PC-9 (cell line): ENCODE data around the gene LTO1. TPM values are rescaled to one million over a fixed set of nuclear protein-coding genes. Genes with fewer than 3 reads are reported as not detected.
A peak's percentile ranks its signal among the peaks of the same experiment; 100 is the strongest.

Experiments
- BruUV-seq: library from RNA; stranded (reverse); fragments of 400-500 nt; replicated peaks from 2 replicates; lab custom pipeline; 2021; lab: Mats Ljungman, UMichigan
- CTCF ChIA-PET: fragments of 300-600 bp; sonication (Branson Sonifier 250); formaldehyde crosslinking; loops from one replicate; lab custom pipeline; 2022; ENCODE audit warnings: antibody characterized with exemption; lab: Charles Lee
- POLR2A ChIA-PET: fragments of 300-600 bp; sonication (Branson Sonifier 250); formaldehyde crosslinking; loops from one replicate; lab custom pipeline; 2022; ENCODE audit warnings: antibody characterized with exemption; ENCODE audit not compliant: unreplicated experiment; lab: Charles Lee
- DNase-seq, 2 experiments: peaks; one replicate each; pipeline versions ENCODE4 v3.0.0 to v3.0.0-alpha.2; 2015 to 2022; ENCODE audit warnings: mixed read lengths in 1 of 2
- H2AFZ ChIP-seq: fragments of 200-600 bp; sonication (generic); 2 replicates; pipeline ENCODE4 v1.8.1; 2017; ENCODE audit warnings: antibody characterized with exemption
- H3F3A ChIP-seq: fragments of 200-600 bp; sonication (generic); 2 replicates; pipeline ENCODE4 v1.8.1; 2017; ENCODE audit warnings: antibody characterized with exemption, mild to moderate bottlenecking, low read depth; ENCODE audit not compliant: insufficient read depth
- H3K27ac ChIP-seq: fragments of 200-600 bp; sonication (generic); 2 replicates; pipeline ENCODE4 v1.6.1; 2016; ENCODE audit warnings: mixed run types
- H3K27me3 ChIP-seq: fragments of 200-600 bp; sonication (generic); 2 replicates; pipeline ENCODE4 v1.6.1; 2016; ENCODE audit warnings: low read depth, mixed run types; ENCODE audit not compliant: insufficient read depth
- H3K36me3 ChIP-seq: fragments of 200-600 bp; sonication (generic); 2 replicates; pipeline ENCODE4 v1.6.1; 2016; ENCODE audit warnings: low read depth, mixed run types
- H3K4me1 ChIP-seq: fragments of 200-600 bp; sonication (generic); replicated peaks from 2 replicates; pipeline ENCODE4 v1.6.1; 2016; ENCODE audit warnings: mixed run types; ENCODE audit not compliant: insufficient read depth
- H3K4me2 ChIP-seq: fragments of 200-600 bp; sonication (generic); 2 replicates; pipeline ENCODE4 v1.6.1; 2017; ENCODE audit warnings: mixed run types
- H3K4me3 ChIP-seq: fragments of 200-600 bp; sonication (generic); 2 replicates; pipeline ENCODE4 v1.6.1; 2016; ENCODE audit warnings: mixed run types
- H3K79me2 ChIP-seq: fragments of 200-600 bp; sonication (generic); 2 replicates; pipeline ENCODE4 v1.6.1; 2017; ENCODE audit warnings: low read depth, mixed run types
- H3K9me2 ChIP-seq: fragments of 200-600 bp; sonication (generic); 2 replicates; pipeline ENCODE4 v1.8.1; 2017; ENCODE audit warnings: mild to moderate bottlenecking; ENCODE audit not compliant: insufficient read depth
- H3K9me3 ChIP-seq: fragments of 200-600 bp; sonication (generic); 2 replicates; pipeline ENCODE4 v1.8.1; 2016; ENCODE audit warnings: low read depth; ENCODE audit not compliant: insufficient read depth
- H4K20me1 ChIP-seq: fragments of 200-600 bp; sonication (generic); 2 replicates; pipeline ENCODE4 v1.8.1; 2017; ENCODE audit not compliant: insufficient read depth
- CTCF ChIP-seq: fragments of 200-600 bp; sonication (generic); conservative IDR thresholded peaks from 2 replicates; pipeline ENCODE4 v1.6.1; 2017; ENCODE audit warnings: mixed run types, antibody characterized with exemption, mild to moderate bottlenecking, moderate library complexity
- EZH2 ChIP-seq: fragments of 200-600 bp; sonication (generic); IDR thresholded peaks from 2 replicates; pipeline ENCODE4 v1.8.0; 2017; ENCODE audit warnings: antibody characterized with exemption, low read depth
- intact Hi-C: fragments of 100-400 bp; cut with micrococcal nuclease; formaldehyde crosslinking; loops from one replicate; pipeline ENCODE4 v1.10.0; 2022; ENCODE audit not compliant: unreplicated experiment
- total RNA-seq: library from RNA; stranded (reverse); gene quantifications from 2 replicates; pipeline ENCODE4 v1.2.3, GENCODE V29; 2021

The LTO1 gene
- total RNA-seq, 1 experiment from 2014 or later = 41.1 TPM

- no peak for TF ChIP-seq CTCF
- TF ChIP-seq EZH2 = no peak
- CTCF ChIA-PET = interaction anchor here (0.6 kb wide), 1 partner anchor 561 kb away, joined by 3 read pairs; no protein-coding TSS in a partner anchor
- BruUV-seq = no TSS peak
These were observed 17.7 kb downstream of the LTO1 start for GRCh38 chr11:69657456-69657910.

GRCh38 chr11:69656536-69657455 is 18.4 kb downstream of the LTO1 start:
- CTCF ChIA-PET = interaction anchor here (0.6 kb wide), 2 partner anchors 341 to 560 kb away, joined by 3 read pairs; no protein-coding TSS in a partner anchor
- Histone ChIP-seq H3K27ac (no peak overlapping the region), H3K36me3 (peaks cover 18% of the 10 kb centered on the region), H3K79me2 (no peaks in the 10 kb centered on the region), H3K4me3 (no peak overlapping the region), H2AFZ (no peak overlapping the region), H3F3A (peaks cover 40% of the 10 kb centered on the region), H3K4me1 (peaks cover 18% of the 10 kb centered on the region), H3K9me3 (no peaks in the 10 kb centered on the region), H3K4me2 (no peak overlapping the region), H4K20me1 (peaks cover 29% of the 10 kb centered on the region), H3K27me3 (no peaks in the 10 kb centered on the region), H3K9me2 (no peaks in the 10 kb centered on the region)
- DNase-seq = no peak
- no TSS peak for BruUV-seq
- no peak for TF ChIP-seq CTCF
- TF ChIP-seq EZH2 = no peak
- intact Hi-C loops = no loop called here
- POLR2A ChIA-PET = interaction anchor here (0.6 kb wide), 1 partner anchor 250 kb away, joined by 3 read pairs; no protein-coding TSS in a partner anchor

More at GRCh38 chr11:69657456-69657910, 17.7 kb downstream of the LTO1 start:
- Histone ChIP-seq H3K36me3 (peaks cover 12% of the 10 kb centered on the region), H3K9me2 (no peaks in the 10 kb centered on the region), H4K20me1 (peaks cover 23% of the 10 kb centered on the region), H3K4me3 (no peak overlapping the region), H3F3A (peaks cover 33% of the 10 kb centered on the region), H2AFZ (no peak overlapping the region), H3K9me3 (no peaks in the 10 kb centered on the region), H3K79me2 (no peaks in the 10 kb centered on the region), H3K4me1 (peaks cover 18% of the 10 kb centered on the region), H3K27ac (no peak overlapping the region), H3K4me2 (no peak overlapping the region), H3K27me3 (no peaks in the 10 kb centered on the region)
- intact Hi-C loops = no loop called here
- DNase-seq = no peak
- POLR2A ChIA-PET = no interaction called here

- Histone ChIP-seq H3K27ac (peak overlapping the region; percentile 2), H4K20me1 (peaks cover 40% of the 10 kb centered on the region), H3K36me3 (peaks cover 28% of the 10 kb centered on the region), H3K27me3 (no peaks in the 10 kb centered on the region), H2AFZ (no peak overlapping the region), H3K4me1 (peaks cover 18% of the 10 kb centered on the region), H3K9me3 (no peaks in the 10 kb centered on the region), H3K4me3 (no peak overlapping the region), H3K4me2 (peak overlapping the region; percentile 16; the same call in 1 of the 2 replicates), H3F3A (peaks cover 51% of the 10 kb centered on the region), H3K9me2 (no peaks in the 10 kb centered on the region), H3K79me2 (no peaks in the 10 kb centered on the region)
- no TSS peak for BruUV-seq
- intact Hi-C loops = no loop called here
- DNase-seq = no peak
- ChIA-PET CTCF (interaction anchor here (1.5 kb wide), 1 partner anchor 12 kb away, joined by 3 read pairs; no protein-coding TSS in a partner anchor), POLR2A (no interaction called here)
- no peak for TF ChIP-seq CTCF
- no peak for TF ChIP-seq EZH2
These were observed 19.4 kb downstream of the LTO1 start for GRCh38 chr11:69655479-69656428.
